ELF-1 (cell line): ENCODE data around the gene PPM1J.
A peak's percentile ranks its signal among the peaks of the same experiment; 100 is the strongest.
"Not testable (repeated sequence)": the region's sequence is repeated elsewhere in the genome, so short reads cannot be mapped to it uniquely, and the experiment has no call there.

Experiments
- DNase-seq: peaks from one replicate; pipeline ENCODE4 v3.0.0-alpha.2; 2016; ENCODE audit warnings: low read depth, low spot score

PPM1J gene

GRCh38 chr1:112715264-112716053, at the start of gene PPM1J:
TSS of gene PPM1J (minus strand) at chr1:112715332. CDS start at chr1:112715301, 31 bp downstream.
- peak; percentile 96 for DNase-seq

GRCh38 chr1:112762541-112763500, 47.7 kb upstream of the PPM1J start:
- peak; percentile 42 for DNase-seq

DNA sequence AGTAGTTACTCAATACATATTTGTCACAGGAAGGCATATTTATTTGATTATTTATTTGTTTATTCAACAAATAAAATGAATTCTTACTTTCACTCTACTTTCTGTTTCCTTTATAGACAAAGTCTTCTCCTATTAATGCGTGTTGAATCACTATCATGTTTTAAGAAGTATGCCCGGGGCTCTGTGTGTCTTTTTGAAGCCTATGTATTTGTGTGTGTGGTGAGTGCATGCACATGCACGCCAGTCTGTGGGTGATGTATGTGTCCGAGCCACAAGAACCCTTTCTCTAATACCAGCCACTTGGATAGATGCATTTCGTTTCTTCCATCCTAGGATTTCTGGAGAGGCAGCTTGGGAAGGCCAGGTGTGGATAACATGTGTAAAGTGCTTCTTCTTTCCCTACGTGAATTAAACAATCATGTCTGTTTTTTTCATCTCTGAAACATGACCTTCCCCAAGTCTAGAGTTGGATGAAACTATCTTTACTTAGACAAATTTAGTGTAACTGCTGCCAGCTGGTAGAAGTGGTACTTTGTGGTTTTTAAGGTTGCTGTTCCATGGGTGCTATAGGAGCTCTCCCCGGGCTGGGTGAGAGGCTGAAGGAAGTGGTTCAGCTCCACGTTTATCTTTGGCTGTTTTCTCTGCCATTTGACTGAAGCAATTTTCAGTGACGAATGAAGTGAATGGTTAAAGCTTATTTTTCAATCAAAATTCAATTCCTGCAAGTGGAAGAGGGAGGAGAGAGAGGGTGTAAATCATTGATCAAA, 46.8 kb upstream of the PPM1J start:
- no peak for DNase-seq

DNA sequence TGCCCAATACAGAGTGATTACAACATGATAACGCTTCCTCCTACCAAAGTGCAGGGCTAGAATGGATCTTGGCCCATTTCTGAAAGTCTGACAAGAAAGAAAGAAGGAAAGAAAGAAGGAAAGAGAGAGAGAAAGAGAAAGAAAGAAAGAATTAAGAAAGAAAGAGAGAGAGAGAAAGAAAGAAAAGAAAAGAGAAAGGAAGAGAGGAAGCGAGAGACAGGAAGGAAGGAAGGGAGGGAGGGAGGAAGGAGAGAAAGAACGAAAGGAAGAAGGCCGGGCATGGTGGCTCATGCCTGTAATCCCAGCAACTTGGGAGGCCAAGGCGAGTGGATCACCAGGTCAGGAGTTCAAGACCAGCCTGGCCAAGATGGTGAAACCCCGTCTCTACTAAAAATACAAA, 44.1 kb upstream of the PPM1J start:
- DNase-seq, result no peak

GRCh38 chr1:112754116-112754628, 39.0 kb upstream of the PPM1J start:
- no peak for DNase-seq

DNA sequence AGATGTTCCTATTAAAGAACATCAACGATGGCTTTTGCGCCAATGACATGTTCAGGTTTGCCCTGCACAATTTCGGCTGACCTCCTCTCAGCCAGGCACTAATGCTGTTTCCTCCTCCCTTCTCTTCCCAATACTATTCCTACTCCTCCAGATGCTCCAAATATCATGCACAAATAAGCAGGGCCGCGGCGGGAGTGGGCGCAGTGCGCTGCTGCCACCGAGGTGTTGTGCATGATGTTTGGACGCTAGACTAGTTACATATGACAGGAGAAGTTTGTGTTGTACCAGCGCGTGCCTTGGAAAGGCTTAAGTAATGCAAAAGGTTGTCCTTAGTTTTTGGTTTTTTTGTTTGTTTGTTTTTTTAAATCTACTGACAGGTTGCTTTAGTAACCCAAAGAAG, 33.3 kb upstream of the PPM1J start:
- no peak for DNase-seq

- peak; percentile 69 for DNase-seq
These were observed 29.0 kb upstream of the PPM1J start for GRCh38 chr1:112744009-112744578.

- peak; percentile 47 for DNase-seq
These were observed 28.3 kb upstream of the PPM1J start for GRCh38 chr1:112743174-112744008.

DNA sequence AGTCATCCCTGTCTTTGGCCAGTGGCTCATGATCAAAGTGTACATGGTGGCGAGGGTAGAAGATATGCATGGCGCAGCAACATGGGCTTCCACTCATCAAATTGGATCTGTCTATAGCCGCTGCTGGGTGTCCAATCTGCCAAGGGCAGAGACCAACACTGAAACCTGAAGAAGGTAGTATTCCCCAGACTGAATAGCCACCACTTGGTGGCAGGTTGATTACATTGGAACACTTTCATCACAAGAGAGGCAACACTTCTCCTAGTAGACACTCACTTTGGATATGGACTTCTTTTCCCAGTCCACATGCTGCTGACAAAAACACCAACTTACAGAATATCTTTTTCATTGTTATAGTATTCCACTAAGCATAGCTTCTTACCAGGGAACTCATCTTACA, 22.4 kb upstream of the PPM1J start:
- DNase-seq, result no peak

DNA sequence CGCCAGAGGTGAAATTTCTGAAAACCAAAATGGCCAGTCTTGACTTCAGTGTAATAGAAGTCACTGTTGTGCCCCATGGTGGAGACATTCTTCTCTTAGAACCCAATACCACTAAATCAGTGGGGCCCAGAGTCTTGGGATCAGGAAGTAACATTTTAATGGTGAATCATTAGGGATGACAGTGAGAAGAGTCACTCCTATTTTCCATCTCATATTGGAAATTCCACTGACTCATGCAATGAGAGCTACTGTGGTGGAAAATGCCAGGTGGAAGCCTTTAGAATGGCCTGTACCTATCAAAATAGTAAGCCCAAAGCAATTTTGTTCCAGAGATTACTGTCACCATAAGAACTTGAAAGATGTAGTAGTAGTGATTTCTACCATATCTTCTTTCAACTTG, 20.6 kb upstream of the PPM1J start:
- no peak for DNase-seq

- no peak for DNase-seq
These were observed 16.3 kb upstream of the PPM1J start for GRCh38 chr1:112731451-112731850.

DNA sequence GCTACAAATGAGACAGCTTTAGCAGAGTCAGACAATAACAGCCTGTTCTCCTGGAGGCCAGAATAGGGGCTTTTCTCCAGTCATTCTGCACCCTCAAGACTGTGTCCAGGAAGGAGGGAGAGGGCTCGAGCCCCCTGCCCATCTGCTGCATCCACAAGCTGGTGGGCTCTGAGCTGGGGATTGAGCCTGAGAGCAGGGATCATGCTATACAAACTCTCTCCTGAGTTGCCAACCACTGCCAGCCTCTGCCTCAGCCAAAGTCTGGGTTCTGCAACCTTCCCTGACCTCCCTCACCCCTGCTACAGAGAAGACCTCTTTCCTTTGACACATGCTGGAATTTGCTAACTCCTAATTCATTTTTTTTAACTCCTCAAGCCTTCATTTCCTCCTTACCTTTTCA, 14.8 kb upstream of the PPM1J start:
- no peak for DNase-seq

DNA sequence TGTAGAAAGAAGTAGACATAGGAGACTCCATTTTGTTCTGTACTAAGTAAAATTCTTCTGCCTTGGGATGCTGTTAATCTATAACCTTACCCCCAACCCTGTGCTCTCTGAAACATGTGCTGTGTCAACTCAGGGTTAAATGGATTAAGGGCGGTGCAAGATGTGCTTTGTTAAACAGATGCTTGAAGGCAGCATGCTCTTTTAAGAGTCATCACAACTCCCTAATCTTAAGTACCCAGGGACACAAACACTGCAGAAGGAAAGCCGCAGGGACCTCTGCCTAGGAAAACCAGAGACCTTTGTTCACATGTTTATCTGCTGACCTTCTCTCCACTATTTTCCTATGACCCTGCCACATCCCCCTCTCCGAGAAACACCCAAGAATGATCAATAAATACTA, 13.9 kb upstream of the PPM1J start:
- DNase-seq, result not testable (repeated sequence)

GRCh38 chr1:112728306-112728971, 13.3 kb upstream of the PPM1J start:
- DNase-seq, result not testable (repeated sequence)

- no peak for DNase-seq
These were observed 12.6 kb upstream of the PPM1J start for GRCh38 chr1:112727716-112728115.

- not testable (repeated sequence) for DNase-seq
These were observed 9.1 kb upstream of the PPM1J start for GRCh38 chr1:112724240-112724639.

GRCh38 chr1:112723511-112723839, 8.3 kb upstream of the PPM1J start:
- DNase-seq, result no peak

GRCh38 chr1:112722601-112723510, 7.7 kb upstream of the PPM1J start:
- DNase-seq, result peak; percentile 72
